Jurkat, Clone E6-1 (cell line): Measurements from ENCODE around the gene SGO2.
"Not testable (repeated sequence)": the region's sequence is repeated elsewhere in the genome, so short reads cannot be mapped to it uniquely, and the experiment has no call there.

Source experiments
- DNase-seq: peaks from one replicate; pipeline ENCODE4 v3.0.0-alpha.2; 2011; ENCODE audit warnings: low read depth, low spot score
- H3K4me3 ChIP-seq: 2 replicates; pipeline ENCODE4 v1.5.1; 2011; ENCODE audit warnings: mild to moderate bottlenecking, low read length, control low read depth, moderate library complexity

Gene SGO2

DNA sequence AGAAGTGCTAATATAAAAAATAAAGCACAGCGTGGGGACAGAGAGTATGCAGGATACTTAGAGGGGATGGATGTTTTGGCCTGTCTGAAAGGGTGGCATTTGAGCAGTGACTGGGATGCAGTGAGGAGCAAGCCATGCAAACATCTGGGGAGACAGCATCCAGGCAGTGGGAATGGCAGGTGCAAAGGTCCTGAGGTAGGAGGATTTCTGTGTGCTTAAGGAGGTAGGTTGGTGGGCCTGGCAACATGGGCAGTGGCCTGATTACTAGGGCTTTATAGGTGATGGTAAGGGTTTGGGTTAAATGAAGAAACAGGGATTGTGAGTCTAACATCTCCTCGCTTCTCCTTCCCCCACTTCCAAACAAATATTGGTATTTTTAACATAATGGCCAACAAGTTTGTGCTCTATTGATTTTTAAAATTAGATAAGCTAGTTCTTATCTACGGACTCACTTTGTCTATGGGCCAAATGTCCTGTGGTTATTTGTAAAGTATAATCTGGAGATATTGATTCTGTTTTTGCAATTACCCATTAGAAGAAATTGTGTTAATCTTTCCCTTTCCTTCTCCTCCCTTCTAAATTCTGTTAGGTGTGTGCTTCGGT is 62.2 kb downstream of the SGO2 start:
- H3K4me3 ChIP-seq: no peak overlapping the region
- no peak for DNase-seq

- no peak for DNase-seq
- no peak overlapping the region for H3K4me3 ChIP-seq
Observed at GRCh38 chr2:200590090-200590489, 64.1 kb downstream of the SGO2 start.

DNA sequence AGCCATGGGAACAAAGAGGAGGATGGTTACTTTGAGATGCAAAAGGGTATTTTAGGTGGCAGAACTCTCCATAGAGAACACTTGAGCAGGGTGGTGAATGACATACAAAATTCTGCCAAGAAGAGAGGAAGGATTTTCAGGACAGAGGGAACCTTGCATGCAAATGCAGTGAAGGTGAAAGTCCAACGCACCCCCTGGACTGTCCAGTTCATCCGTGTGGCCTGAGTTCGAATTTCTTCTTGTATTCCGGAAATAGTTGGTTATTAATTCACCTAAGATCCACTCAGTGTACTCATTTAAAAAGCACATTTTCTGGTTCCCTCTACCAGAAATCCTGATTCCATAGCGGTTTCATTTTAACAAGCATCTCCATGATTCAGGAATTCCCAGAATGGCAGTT is 65.3 kb downstream of the SGO2 start:
- no peak for DNase-seq
- H3K4me3 ChIP-seq: no peak overlapping the region

GRCh38 chr2:200592406-200593075 is 66.5 kb downstream of the SGO2 start:
- DNase-seq: peak; percentile 44
- H3K4me3 ChIP-seq: no peak overlapping the region

GRCh38 chr2:200593905-200594304 is 67.9 kb downstream of the SGO2 start:
- DNase-seq: no peak
- H3K4me3 ChIP-seq: no peak overlapping the region

- no peak for DNase-seq
- H3K4me3 ChIP-seq: no peak overlapping the region
Observed at GRCh38 chr2:200595913-200596312, 69.9 kb downstream of the SGO2 start.

DNA sequence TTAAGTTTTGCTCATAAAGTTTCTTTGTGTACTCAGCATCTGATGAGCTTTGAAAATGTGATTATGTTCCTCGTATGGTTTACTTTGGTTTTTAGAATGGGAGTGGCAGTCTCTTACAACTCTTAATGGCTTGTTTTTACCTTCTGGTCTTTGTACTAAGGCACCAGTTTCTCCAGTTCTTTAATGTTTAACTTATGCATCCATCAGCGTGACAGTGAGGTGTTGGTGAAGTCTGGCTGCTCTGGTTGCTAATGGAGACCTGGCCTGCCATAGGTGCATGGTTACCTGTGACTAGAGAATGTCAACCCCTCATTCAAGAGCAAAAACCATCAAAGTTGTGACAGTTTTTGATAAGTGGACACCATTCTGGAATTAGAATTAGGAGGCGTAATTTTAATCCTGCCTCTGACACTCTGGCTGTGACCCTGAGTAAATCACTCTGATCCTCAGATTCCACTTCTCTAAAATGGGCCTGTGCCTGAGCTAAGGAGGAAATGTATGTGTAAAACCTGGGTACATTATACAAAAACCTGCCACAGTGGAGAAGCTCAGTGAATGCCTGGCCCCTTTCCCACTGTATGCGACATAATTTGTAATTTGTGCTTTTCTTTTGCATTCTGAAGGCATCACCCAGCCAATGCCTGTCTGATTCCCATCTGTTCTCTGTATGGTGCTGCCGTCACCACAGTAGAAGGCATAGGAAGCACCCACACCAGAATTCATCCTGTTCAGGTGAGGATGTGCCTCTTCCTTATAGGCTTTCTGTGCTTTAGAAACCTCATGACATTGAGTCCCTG is 71.0 kb downstream of the SGO2 start:
- no peak for DNase-seq
- no peak overlapping the region for H3K4me3 ChIP-seq

DNA sequence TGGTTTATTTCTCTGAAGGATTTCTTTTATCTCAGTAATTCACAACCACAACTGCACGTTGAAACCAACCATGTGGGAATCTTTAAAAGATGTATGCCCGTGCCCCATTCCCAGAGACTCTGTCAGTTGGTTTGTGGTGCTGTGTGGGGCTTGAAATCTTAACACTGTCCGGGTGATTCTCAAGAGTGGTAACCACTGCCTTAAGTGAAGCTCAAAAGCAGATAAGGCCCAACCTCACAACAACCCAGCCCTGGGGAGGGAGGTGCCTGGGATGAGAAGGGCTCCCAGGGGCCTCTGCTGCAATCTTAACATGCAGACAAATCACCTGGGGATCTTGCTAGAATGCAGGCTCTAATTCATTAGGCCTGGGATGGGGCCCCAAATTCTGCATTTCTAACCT is 73.2 kb downstream of the SGO2 start:
- DNase-seq: peak; percentile 88
- no peak overlapping the region for H3K4me3 ChIP-seq

- H3K4me3 ChIP-seq: no peak overlapping the region
- no peak for DNase-seq
Observed at GRCh38 chr2:200600549-200601225, 74.7 kb downstream of the SGO2 start.

GRCh38 chr2:200602584-200602983 is 76.6 kb downstream of the SGO2 start:
- DNase-seq: no peak
- H3K4me3 ChIP-seq: no peak overlapping the region

- H3K4me3 ChIP-seq: no peak overlapping the region
- no peak for DNase-seq
Observed at GRCh38 chr2:200603972-200604371, 78.0 kb downstream of the SGO2 start.

DNA sequence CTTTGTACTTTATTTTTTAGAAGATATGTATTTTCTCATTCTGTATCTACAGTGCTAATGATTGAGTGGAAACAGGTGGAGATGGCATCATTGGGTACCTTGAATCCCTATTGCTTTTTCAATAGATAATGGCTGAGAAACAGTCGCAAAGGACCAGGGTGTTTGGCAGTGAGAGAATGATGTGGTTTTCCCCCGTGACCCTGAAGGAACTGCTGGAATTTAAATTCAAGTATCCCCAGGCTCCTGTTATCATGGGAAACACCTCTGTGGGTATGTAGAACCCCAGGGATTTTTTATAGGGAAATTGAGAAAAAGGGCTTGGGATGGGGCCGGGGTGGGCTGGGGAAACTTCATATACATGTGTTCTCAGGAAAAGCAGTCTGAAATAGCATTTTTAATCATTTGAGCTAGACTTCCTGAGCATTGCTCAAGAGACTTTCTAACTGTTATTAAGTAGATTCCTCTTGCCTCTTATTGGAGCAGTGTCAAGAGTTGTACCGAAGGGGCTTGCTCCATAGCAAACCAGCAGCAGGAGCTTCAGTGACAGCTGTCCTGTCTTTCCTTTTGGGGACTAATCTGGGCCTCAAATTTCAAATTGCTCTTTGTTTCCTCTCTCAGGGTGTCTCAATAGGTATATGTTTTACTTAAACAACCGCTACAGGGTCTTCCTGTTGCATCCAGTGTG is 78.7 kb downstream of the SGO2 start:
- DNase-seq: no peak

DNA sequence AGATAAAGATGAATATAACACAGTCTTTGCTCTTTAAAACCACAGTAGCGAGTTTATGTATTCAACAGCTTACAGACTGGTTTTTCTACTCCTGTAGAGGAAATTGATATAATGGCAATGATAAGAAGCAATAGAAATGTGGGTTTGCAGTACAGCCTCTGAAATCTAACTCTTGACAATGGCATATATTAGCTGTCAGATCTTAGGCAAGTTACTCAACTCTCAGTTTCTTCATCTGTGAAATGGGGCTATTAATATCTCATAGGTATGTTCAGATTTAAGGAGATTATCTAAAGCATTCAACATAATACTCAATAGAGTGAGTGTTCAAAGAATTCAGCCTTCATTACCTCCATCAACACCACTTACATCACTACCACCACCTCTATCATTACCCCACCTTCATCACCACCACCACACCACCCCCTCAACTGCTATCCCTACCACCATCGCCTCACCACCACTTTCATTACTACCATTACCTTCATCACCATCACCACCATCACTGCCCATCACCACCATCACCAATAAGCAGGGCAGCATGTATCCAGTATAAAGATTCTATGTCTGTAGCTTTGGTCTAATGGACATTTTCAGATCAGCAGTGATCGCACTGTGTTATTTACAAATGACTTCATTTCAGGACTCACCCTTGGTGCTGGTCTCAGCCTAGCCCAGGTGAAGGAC is 82.5 kb downstream of the SGO2 start:
- no peak overlapping the region for H3K4me3 ChIP-seq
- no peak for DNase-seq

More for the DNA sequence above, 78.7 kb downstream of the SGO2 start:
- H3K4me3 ChIP-seq: no peak overlapping the region

DNA sequence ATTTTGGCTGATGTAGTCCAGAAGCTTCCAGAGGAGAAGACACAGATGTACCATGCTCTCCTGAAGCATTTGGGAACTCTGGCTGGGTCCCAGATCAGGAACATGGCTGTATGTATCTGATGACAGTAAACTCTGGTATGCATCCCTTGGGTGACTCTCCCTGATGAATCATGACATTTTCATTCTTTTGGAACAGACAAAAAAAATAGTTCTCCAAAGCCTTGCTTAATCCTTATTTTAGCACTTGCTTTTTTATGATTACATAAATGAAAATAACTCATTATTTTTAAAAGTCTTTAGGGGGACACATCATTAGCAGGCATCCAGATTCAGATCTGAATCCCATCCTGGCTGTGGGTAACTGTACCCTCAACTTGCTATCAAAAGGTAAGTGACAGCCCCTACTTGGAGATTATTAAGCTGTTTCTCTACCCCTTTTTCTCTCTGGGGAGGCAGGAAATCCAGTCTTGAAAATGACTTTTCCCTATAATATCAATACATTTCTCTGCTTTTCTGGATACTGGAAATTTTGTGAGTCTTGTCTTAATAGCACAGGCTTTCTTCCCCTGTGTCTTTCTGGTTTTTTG is 83.1 kb downstream of the SGO2 start:
- no peak for DNase-seq
- no peak overlapping the region for H3K4me3 ChIP-seq

GRCh38 chr2:200610217-200610616 is 84.2 kb downstream of the SGO2 start:
- not testable (repeated sequence) for H3K4me3 ChIP-seq, DNase-seq

GRCh38 chr2:200613692-200614091 is 87.7 kb downstream of the SGO2 start:
- H3K4me3 ChIP-seq: no peak overlapping the region
- no peak for DNase-seq

GRCh38 chr2:200614249-200614648 is 88.2 kb downstream of the SGO2 start:
- no peak overlapping the region for H3K4me3 ChIP-seq
- DNase-seq: no peak

DNA sequence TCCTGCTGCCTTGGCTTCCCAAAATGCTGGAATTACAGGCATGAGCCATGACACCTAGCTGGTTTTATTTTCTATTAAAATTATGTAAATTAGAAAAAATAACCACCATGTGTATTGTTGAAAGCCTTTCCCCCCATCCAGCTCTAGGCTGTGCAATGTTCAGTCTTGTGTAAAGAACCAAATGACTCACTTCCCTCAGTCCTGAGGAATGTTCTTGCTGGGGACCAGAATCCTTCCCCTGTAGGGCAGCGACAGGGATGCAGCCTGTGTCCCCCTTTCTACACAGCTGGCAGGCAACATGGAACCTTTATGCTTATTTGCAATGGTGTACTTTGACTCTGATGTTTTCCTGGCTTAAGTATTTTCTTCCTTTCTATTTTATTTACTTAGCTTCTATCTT is 89.2 kb downstream of the SGO2 start:
- H3K4me3 ChIP-seq: no peak overlapping the region
- no peak for DNase-seq
